T-helper 17 cell (primary cell): ENCODE measurements around the gene KRT72. TPM values are rescaled to one million over a fixed set of nuclear protein-coding genes. Genes with fewer than 3 reads are reported as not detected.

ENCODE experiments used
- total RNA-seq, 4 donors: library from RNA in 2 of 4; stranded (reverse) in 2 of 4; gene quantifications; one replicate each; pipeline ENCODE4 v1.2.3 and lab custom pipeline; 2022 to 2026

The KRT72 gene
- total RNA-seq, 2 donors from 2014 or later = 0.60 to 1.6 TPM

Other genes with a start within 250 kb of the KRT72 start
- not detected for gene KRT85, start 234.0 kb downstream of the KRT72 start, total RNA-seq
- gene KRT84, start 215.8 kb downstream of the KRT72 start, total RNA-seq = not detected
- not detected for gene KRT82, start 195.1 kb downstream of the KRT72 start, total RNA-seq
- not detected for gene KRT75, start 167.1 kb downstream of the KRT72 start, total RNA-seq
- not detected for gene KRT6B, start 149.3 kb downstream of the KRT72 start, total RNA-seq
- not detected for gene KRT6C, start 127.7 kb downstream of the KRT72 start, total RNA-seq
- not detected for gene KRT6A, start 108.2 kb downstream of the KRT72 start, total RNA-seq
- not detected for gene KRT5, start 81.1 kb downstream of the KRT72 start, total RNA-seq
- gene KRT71, start 48.3 kb downstream of the KRT72 start, total RNA-seq = not detected
- gene KRT74, start 27.6 kb downstream of the KRT72 start, total RNA-seq = not detected
- gene KRT73, start 17.1 kb upstream of the KRT72 start, total RNA-seq = 1 to 10 TPM in 1 of 2 donors, under 1 TPM in 1; 0.40 to 1.1 TPM
- gene KRT2, start 50.7 kb upstream of the KRT72 start, total RNA-seq = not detected
- gene KRT1, start 78.9 kb upstream of the KRT72 start, total RNA-seq = 1 to 10 TPM in 1 of 2 donors, under 1 TPM in 1; 0.83 to 3.1 TPM
- not detected for gene KRT77, start 102.1 kb upstream of the KRT72 start, total RNA-seq
- gene KRT76, start 175.9 kb upstream of the KRT72 start, total RNA-seq = not detected
- gene KRT3, start 194.7 kb upstream of the KRT72 start, total RNA-seq = not detected
- gene KRT4, start 212.7 kb upstream of the KRT72 start, total RNA-seq = not detected
- not detected for gene KRT79, start 232.8 kb upstream of the KRT72 start, total RNA-seq
- not detected for gene KRT78, start 247.5 kb upstream of the KRT72 start, total RNA-seq